Body of pancreas (tissue), 4 donors: Measurements from ENCODE around the gene WNT9B. TPM values are rescaled to one million over a fixed set of nuclear protein-coding genes. Genes with fewer than 3 reads are reported as not detected.

ENCODE experiments used
- ATAC-seq: fragments of 150-250 bp; one replicate; pipeline ENCODE4 v1.9.1; 2016
- DNase-seq, 4 donors: peaks; one replicate each; pipeline ENCODE4 v3.0.0-alpha.2; 2019
- H3K27ac ChIP-seq, 4 donors: fragments of 200-600 bp; sonication (generic); 1 replicate in 3 of 4; 2 replicates in 1 of 4; pipeline versions ENCODE4 v1.5.1 to v1.6.1; 2016 to 2019; ENCODE audit warnings: mild to moderate bottlenecking in 1 of 4, mixed read lengths in 1 of 4, moderate library complexity in 1 of 4
- H3K27me3 ChIP-seq, 2 donors: fragments of 200-600 bp; sonication (generic); one replicate each; pipeline ENCODE4 v1.6.0; 2016; ENCODE audit warnings: mild to moderate bottlenecking in 1 of 2
- H3K36me3 ChIP-seq, 2 donors: fragments of 200-600 bp; sonication (generic); replicated peaks in 1 of 2; 2 replicates each; pipeline ENCODE4 v1.5.1; 2016; ENCODE audit warnings: low read depth in 2 of 2; ENCODE audit not compliant: insufficient read depth in 1 of 2
- H3K4me1 ChIP-seq: fragments of 200-600 bp; sonication (generic); one replicate; pipeline ENCODE4 v1.6.0; 2016
- H3K4me3 ChIP-seq, 2 donors: fragments of 200-600 bp; sonication (generic); 1 replicate in 1 of 2; 2 replicates in 1 of 2; pipeline ENCODE4 v1.5.1; 2016 to 2019
- H3K9me3 ChIP-seq, 3 donors: fragments of 200-600 bp; sonication (generic); 1 replicate in 2 of 3; 2 replicates in 1 of 3; pipeline ENCODE4 v1.5.1; 2016
- CTCF ChIP-seq, 7 experiments: fragments of 450-650 bp in 4 of 7; fragments of 200-600 bp in 3 of 7; sonication (generic) in 3 of 7; IDR thresholded peaks; one replicate each; pipeline ENCODE4 v1.5.1; 2016 to 2019; ENCODE audit warnings: antibody characterized with exemption in 7 of 7
- POLR2A ChIP-seq, 3 donors: fragments of 450-650 bp; IDR thresholded peaks; one replicate each; pipeline ENCODE4 v1.6.1; 2016; ENCODE audit warnings: antibody characterized with exemption in 3 of 3, mild to moderate bottlenecking in 2 of 3
- WGBS, 2 donors: methylation state at CpG; one replicate each; pipeline ENCODE4 v1.1.5; 2017; 5-methylcytosine and 5-hydroxymethylcytosine counted together
- intact Hi-C: fragments of 100-400 bp; cut with DNase I; formaldehyde crosslinking; loops from one replicate; pipeline ENCODE4 v1.15.1; 2023
- total RNA-seq, 2 donors: library from RNA; depleted of rRNA; stranded (reverse); fragments of >200 nt; gene quantifications; one replicate each; pipeline ENCODE4 v1.1.0, GENCODE V29; 2016

WNT9B gene
- total RNA-seq, 2 donors from 2014 or later: not detected

- Histone ChIP-seq H3K36me3 (no peaks in the 10 kb centered on the region), H3K27ac (no peak overlapping the region), H3K9me3 (peaks cover 0 to 9% (median 0%) of the 10 kb centered on the region in 3 donors), H3K4me1 (peaks cover 7% of the 10 kb centered on the region), H3K27me3 (peaks cover 0 to 7% of the 10 kb centered on the region in 2 donors), H3K4me3 (no peak overlapping the region)
- TF ChIP-seq CTCF (IDR thresholded peaks at IDR 0.05) (peak; percentile 49 to 88 (median 76)), POLR2A (IDR thresholded peaks at IDR 0.05) (no peak)
- 11 to 37% methylated on average over 14 to 43 of the region's 43 CpGs for WGBS, 2 donors
- intact Hi-C loops: no loop called here
- DNase-seq (peak in 2 of 4 donors; percentile 44 to 52), ATAC-seq (peak; percentile 72)
Measured at GRCh38 chr17:46841561-46842379, 9.6 kb upstream of the WNT9B start.

- Histone ChIP-seq H3K36me3 (no peaks in the 10 kb centered on the region), H3K27me3 (peaks cover 0 to 7% of the 10 kb centered on the region in 2 donors), H3K9me3 (peaks cover 0 to 9% (median 0%) of the 10 kb centered on the region in 3 donors), H3K4me1 (peaks cover 7% of the 10 kb centered on the region), H3K27ac (no peak overlapping the region), H3K4me3 (no peak overlapping the region)
- TF ChIP-seq POLR2A (IDR thresholded peaks at IDR 0.05) (no peak), CTCF (IDR thresholded peaks at IDR 0.05) (peak in 3 of 7 experiments; percentile 6 to 27 (median 19))
- ATAC-seq (no peak), DNase-seq (no peak)
- intact Hi-C loops: no loop called here
- WGBS, 2 donors: 78 to 81% methylated on average over 3 of the region's 3 CpGs
Measured at GRCh38 chr17:46842835-46843234, 8.5 kb upstream of the WNT9B start.

GRCh38 chr17:46847204-46848191 lies 3.9 kb upstream of the WNT9B start:
- TF ChIP-seq POLR2A (IDR thresholded peaks at IDR 0.05): no peak
- TF ChIP-seq CTCF (IDR thresholded peaks at IDR 0.05): no peak
- 56 to 76% methylated on average over 3 to 8 of the region's 8 CpGs for WGBS, 2 donors

GRCh38 chr17:46848534-46848933 lies 2.8 kb upstream of the WNT9B start:
- H3K9me3 ChIP-seq: peaks cover 0 to under 1% (median 0%) of the 10 kb centered on the region in 3 donors
- H3K27ac ChIP-seq: no peak overlapping the region
- no peaks in the 10 kb centered on the region for H3K36me3 ChIP-seq
- H3K4me1 ChIP-seq: peaks cover 12% of the 10 kb centered on the region
- ATAC-seq (no peak), DNase-seq (no peak)
- intact Hi-C loops: no loop called here
- TF ChIP-seq CTCF (IDR thresholded peaks at IDR 0.05) (no peak), POLR2A (IDR thresholded peaks at IDR 0.05) (no peak)
- WGBS, 2 donors: 80 to 89% methylated on average over 5 to 6 of the region's 6 CpGs
- H3K27me3 ChIP-seq: no peaks in the 10 kb centered on the region
- H3K4me3 ChIP-seq: no peak overlapping the region

More at GRCh38 chr17:46847204-46848191, 3.9 kb upstream of the WNT9B start:
- H3K36me3 ChIP-seq: no peaks in the 10 kb centered on the region
- ATAC-seq: no peak
- H3K9me3 ChIP-seq: peaks cover 0 to 9% (median 0%) of the 10 kb centered on the region in 3 donors
- no peaks in the 10 kb centered on the region for H3K27me3 ChIP-seq
- no peak for DNase-seq
- H3K4me1 ChIP-seq: peaks cover 12% of the 10 kb centered on the region
- intact Hi-C loops: no loop called here
- no peak overlapping the region for H3K27ac ChIP-seq
- no peak overlapping the region for H3K4me3 ChIP-seq
